PFSK-1 (cell line): ENCODE results near the gene IL2RA.

Source experiments
- FOXP2 ChIP-seq: optimal IDR thresholded peaks from 2 replicates; pipeline ENCODE3; 2011; ENCODE audit warnings: borderline replicate concordance, control low read depth, inconsistent platforms; ENCODE audit not compliant: insufficient read depth; ENCODE audit errors: extremely low read length, extremely low read depth
- POLR2AphosphoS5 ChIP-seq: IDR thresholded peaks from 2 replicates; pipeline ENCODE4 v1.6.1; 2012; ENCODE audit warnings: low read depth, mild to moderate bottlenecking, control low read depth, low read length, moderate library complexity
- SIN3A ChIP-seq: IDR thresholded peaks from 2 replicates; pipeline ENCODE4 v1.6.1; 2012; ENCODE audit warnings: mild to moderate bottlenecking, low read length, moderate library complexity, borderline replicate concordance; ENCODE audit not compliant: insufficient read depth
- TAF1 ChIP-seq: IDR thresholded peaks from 2 replicates; pipeline ENCODE4 v1.6.1; 2012; ENCODE audit warnings: low read length, control low read depth, borderline replicate concordance; ENCODE audit not compliant: insufficient read depth
- TF ChIP-seq, protein P1 (sequence below), 2 experiments: IDR thresholded peaks; 2 replicates each; pipeline versions ENCODE4 v1.6.1 to v1.8.0; 2011 to 2012; ENCODE audit warnings: low read depth in 2 of 2, low read length in 2 of 2, control low read depth in 1 of 2, inconsistent platforms in 1 of 2, mild to moderate bottlenecking in 1 of 2, moderate library complexity in 1 of 2; ENCODE audit not compliant: insufficient read depth in 1 of 2

Gene IL2RA

DNA sequence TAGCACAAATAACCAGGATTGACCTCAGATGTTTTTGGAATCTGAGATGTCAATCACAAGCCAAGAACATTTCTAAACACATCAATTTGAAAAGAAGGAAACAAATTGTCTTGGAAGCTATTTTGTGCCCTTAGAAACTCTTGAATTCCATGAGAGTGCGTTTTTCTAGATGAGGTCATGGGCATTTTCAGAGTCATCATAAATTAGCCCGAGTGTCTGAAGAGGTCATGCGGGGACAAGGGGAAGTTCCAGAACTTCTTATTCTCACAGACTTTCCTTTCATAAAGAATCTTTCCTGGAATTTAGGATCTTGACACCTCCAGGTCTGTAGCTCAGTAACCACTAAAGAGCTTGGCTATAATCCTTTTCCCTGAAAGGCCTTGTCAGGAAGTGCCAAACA is 28.2 kb downstream of the IL2RA start:
- TF ChIP-seq, protein P1, sequence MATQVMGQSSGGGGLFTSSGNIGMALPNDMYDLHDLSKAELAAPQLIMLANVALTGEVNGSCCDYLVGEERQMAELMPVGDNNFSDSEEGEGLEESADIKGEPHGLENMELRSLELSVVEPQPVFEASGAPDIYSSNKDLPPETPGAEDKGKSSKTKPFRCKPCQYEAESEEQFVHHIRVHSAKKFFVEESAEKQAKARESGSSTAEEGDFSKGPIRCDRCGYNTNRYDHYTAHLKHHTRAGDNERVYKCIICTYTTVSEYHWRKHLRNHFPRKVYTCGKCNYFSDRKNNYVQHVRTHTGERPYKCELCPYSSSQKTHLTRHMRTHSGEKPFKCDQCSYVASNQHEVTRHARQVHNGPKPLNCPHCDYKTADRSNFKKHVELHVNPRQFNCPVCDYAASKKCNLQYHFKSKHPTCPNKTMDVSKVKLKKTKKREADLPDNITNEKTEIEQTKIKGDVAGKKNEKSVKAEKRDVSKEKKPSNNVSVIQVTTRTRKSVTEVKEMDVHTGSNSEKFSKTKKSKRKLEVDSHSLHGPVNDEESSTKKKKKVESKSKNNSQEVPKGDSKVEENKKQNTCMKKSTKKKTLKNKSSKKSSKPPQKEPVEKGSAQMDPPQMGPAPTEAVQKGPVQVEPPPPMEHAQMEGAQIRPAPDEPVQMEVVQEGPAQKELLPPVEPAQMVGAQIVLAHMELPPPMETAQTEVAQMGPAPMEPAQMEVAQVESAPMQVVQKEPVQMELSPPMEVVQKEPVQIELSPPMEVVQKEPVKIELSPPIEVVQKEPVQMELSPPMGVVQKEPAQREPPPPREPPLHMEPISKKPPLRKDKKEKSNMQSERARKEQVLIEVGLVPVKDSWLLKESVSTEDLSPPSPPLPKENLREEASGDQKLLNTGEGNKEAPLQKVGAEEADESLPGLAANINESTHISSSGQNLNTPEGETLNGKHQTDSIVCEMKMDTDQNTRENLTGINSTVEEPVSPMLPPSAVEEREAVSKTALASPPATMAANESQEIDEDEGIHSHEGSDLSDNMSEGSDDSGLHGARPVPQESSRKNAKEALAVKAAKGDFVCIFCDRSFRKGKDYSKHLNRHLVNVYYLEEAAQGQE (IDR thresholded peaks at IDR 0.05; ENCODE audit: insufficient read depth in 1 of 2, low read depth in 2 of 2, low read length in 2 of 2): no peak
- no peak for TF ChIP-seq SIN3A
- no peak for TF ChIP-seq TAF1
- no peak for TF ChIP-seq POLR2AphosphoS5
- no peak for TF ChIP-seq FOXP2

DNA sequence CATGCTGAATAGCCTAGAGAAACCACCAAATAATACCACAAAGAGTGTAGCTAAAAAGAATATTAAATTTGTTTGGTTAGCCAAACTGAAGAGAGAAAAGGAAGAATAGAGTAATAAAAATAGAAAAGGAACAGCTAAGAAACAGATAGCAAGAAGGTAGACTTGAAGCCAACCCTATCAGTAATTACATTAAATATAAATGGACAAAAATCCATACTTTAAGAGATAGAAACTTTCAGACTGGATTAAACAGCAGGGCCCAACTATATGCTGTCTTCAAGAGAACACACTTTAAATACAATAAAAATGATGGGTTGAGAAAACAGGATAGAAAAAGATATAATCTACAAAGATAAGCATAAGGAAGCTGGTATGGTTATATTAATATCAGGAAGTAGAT is 31.2 kb downstream of the IL2RA start:
- TF ChIP-seq FOXP2: no peak
- TF ChIP-seq, protein P1 (IDR thresholded peaks at IDR 0.05; ENCODE audit: insufficient read depth in 1 of 2, low read depth in 2 of 2, low read length in 2 of 2): no peak
- no peak for TF ChIP-seq TAF1
- TF ChIP-seq SIN3A: no peak

DNA sequence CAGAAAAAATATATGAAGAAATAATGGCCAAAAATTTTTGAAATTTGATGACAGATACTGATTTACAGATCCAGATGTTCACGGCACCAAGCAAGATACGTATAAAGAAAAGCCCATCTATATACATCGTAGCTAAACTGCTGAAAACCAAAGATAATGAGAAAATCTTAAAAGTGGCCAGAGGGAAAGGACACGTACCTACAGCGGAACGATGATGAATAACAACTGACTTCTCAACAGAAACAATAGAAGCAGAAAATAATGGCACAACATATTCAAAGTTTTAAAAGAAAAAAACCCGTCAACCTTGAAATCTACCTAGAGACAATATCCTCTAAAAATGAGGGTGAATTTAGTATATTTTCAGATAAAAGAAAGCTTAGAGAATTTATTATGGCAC is 31.9 kb downstream of the IL2RA start:
- no peak for TF ChIP-seq SIN3A
- no peak for TF ChIP-seq FOXP2
- TF ChIP-seq, protein P1 (IDR thresholded peaks at IDR 0.05; ENCODE audit: insufficient read depth in 1 of 2, low read depth in 2 of 2, low read length in 2 of 2): no peak
- no peak for TF ChIP-seq TAF1
- no peak for TF ChIP-seq POLR2AphosphoS5

DNA sequence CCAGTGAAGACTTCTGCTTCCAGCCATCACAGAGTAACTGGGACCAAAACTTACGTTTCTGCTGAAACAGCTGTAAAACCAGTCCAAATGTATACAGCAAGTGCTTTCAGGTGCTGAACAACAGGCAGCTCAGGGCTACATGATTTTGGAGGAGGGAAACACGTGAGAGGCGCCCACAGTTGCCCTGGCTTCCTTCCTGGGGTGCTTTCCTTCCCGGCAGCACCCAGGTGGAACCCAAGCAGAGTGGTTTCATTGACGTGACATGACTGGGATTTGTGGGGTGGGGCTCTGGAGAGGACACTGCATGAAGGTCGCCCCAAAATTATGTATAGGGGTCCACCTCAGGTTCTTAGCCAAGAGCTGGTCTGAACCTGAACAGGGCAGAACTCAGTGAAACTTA is 34.2 kb downstream of the IL2RA start:
- TF ChIP-seq POLR2AphosphoS5 (no peak), SIN3A (no peak), TAF1 (no peak), FOXP2 (no peak)
- TF ChIP-seq, protein P1 (IDR thresholded peaks at IDR 0.05; ENCODE audit: insufficient read depth in 1 of 2, low read depth in 2 of 2, low read length in 2 of 2): no peak

DNA sequence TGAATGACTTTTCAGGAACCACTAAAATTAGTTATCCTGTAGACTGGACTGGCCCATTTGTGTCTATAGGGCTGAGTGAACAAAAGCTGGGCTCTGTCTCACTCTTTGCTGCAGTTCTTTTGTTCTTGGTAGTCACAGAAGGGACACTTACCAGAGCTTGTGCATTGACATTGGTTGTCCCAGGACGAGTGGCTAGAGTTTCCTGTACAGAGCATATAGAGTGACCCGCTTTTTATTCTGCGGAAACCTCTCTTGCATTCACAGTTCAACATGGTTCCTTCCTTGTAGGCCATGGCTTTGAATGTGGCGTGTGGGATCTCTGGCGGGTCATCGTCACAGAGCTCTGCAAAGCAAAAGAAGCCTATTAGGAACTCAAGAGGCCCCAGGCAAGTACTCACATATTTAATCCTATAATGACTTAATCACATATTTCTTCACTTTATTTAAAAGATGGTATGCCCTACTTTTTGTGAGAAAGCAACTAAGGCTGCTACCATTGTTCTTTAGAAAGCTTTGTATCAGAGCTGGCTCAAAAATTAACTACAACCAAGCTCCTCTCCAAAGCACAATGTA is 36.4 kb downstream of the IL2RA start:
- no peak for TF ChIP-seq POLR2AphosphoS5
- TF ChIP-seq, protein P1 (IDR thresholded peaks at IDR 0.05; ENCODE audit: insufficient read depth in 1 of 2, low read depth in 2 of 2, low read length in 2 of 2): no peak
- TF ChIP-seq FOXP2: no peak
- no peak for TF ChIP-seq TAF1
- TF ChIP-seq SIN3A: no peak
